ENCODE data around the gene CLCA1.

The CLCA1 gene

GRCh38 chr1:86468501-86468977, at the start of gene CLCA1:
CLCA1 (plus strand) TSS chr1:86468927; CDS start chr1:86468972, 45 bp downstream.
- no peak for DNase-seq (ENCODE audit: low spot score)

GRCh38 chr1:86419277-86419903, 49.3 kb upstream of the CLCA1 start:
- DNase-seq (ENCODE audit: low spot score), result peak; percentile 45

- no peak for DNase-seq (ENCODE audit: low spot score)
These were observed 47.0 kb upstream of the CLCA1 start for GRCh38 chr1:86421601-86422280.

- DNase-seq (ENCODE audit: low spot score), result no peak
These were observed 45.3 kb upstream of the CLCA1 start for GRCh38 chr1:86423473-86423872.

- DNase-seq (ENCODE audit: low spot score), result no peak
These were observed 44.9 kb upstream of the CLCA1 start, which contains the start of gene CLCA2 for GRCh38 chr1:86423873-86424272. CLCA2 (plus strand) TSS chr1:86424171; CDS start chr1:86424248, 77 bp downstream.

GRCh38 chr1:86429122-86429725, 39.5 kb upstream of the CLCA1 start:
- no peak for DNase-seq (ENCODE audit: low spot score)

GRCh38 chr1:86429835-86430234, 38.9 kb upstream of the CLCA1 start:
- DNase-seq (ENCODE audit: low spot score), result peak; percentile 84

- no peak for DNase-seq (ENCODE audit: low spot score)
These were observed 38.4 kb upstream of the CLCA1 start for GRCh38 chr1:86430376-86430775.

GRCh38 chr1:86434059-86434458, 34.7 kb upstream of the CLCA1 start:
- DNase-seq (ENCODE audit: low spot score), result no peak

GRCh38 chr1:86435327-86435726, 33.4 kb upstream of the CLCA1 start:
- DNase-seq (ENCODE audit: low spot score), result no peak

GRCh38 chr1:86436041-86436440, 32.7 kb upstream of the CLCA1 start:
- DNase-seq (ENCODE audit: low spot score), result no peak

- no peak for DNase-seq (ENCODE audit: low spot score)
These were observed 27.1 kb upstream of the CLCA1 start for GRCh38 chr1:86441581-86441980.

GRCh38 chr1:86441997-86442396, 26.7 kb upstream of the CLCA1 start:
- no peak for DNase-seq (ENCODE audit: low spot score)

GRCh38 chr1:86445919-86446318, 22.8 kb upstream of the CLCA1 start:
- no peak for DNase-seq (ENCODE audit: low spot score)

- DNase-seq (ENCODE audit: low spot score), result no peak
These were observed 21.4 kb upstream of the CLCA1 start for GRCh38 chr1:86447198-86447790.

GRCh38 chr1:86448670-86449069, 20.1 kb upstream of the CLCA1 start:
- DNase-seq (ENCODE audit: low spot score), result no peak

GRCh38 chr1:86449103-86449502, 19.6 kb upstream of the CLCA1 start:
- no peak for DNase-seq (ENCODE audit: low spot score)

- DNase-seq (ENCODE audit: low spot score), result no peak
These were observed 17.9 kb upstream of the CLCA1 start for GRCh38 chr1:86450847-86451246.

- no peak for DNase-seq (ENCODE audit: low spot score)
These were observed 15.1 kb upstream of the CLCA1 start for GRCh38 chr1:86453664-86454063.

- DNase-seq (ENCODE audit: low spot score), result no peak
These were observed 13.7 kb upstream of the CLCA1 start for GRCh38 chr1:86455073-86455472.

GRCh38 chr1:86460998-86461397, 7.7 kb upstream of the CLCA1 start:
- DNase-seq (ENCODE audit: low spot score), result no peak

GRCh38 chr1:86461482-86461881, 7.2 kb upstream of the CLCA1 start:
- DNase-seq (ENCODE audit: low spot score), result no peak

GRCh38 chr1:86464819-86465218, 3.9 kb upstream of the CLCA1 start:
- DNase-seq (ENCODE audit: low spot score), result no peak
